IMR-90 (cell line): Measurements from ENCODE around the gene ARHGAP10. TPM values are rescaled to one million over a fixed set of nuclear protein-coding genes. Genes with fewer than 3 reads are reported as not detected.

Experiments
- ATAC-seq: fragments of 200-7000 bp; cut with Tn5 transposase; 2 replicates; pipeline ENCODE4 v1.9.1; 2020; ENCODE audit warnings: low read depth, mild to moderate bottlenecking, moderate library complexity
- BruUV-seq: library from RNA; stranded (reverse); fragments of 400-500 nt; replicated peaks from 2 replicates; lab custom pipeline; 2021; lab: Mats Ljungman, UMichigan
- CTCF ChIA-PET: fragments of 300-600 bp; formaldehyde crosslinking; extraction: SDS; loops from one replicate; lab custom pipeline; 2021; ENCODE audit warnings: antibody characterized with exemption; lab: Yijun Ruan, JAX
- POLR2A ChIA-PET: fragments of 300-600 bp; sonication (Branson Sonifier 250); formaldehyde crosslinking; loops from one replicate; lab custom pipeline; 2022; ENCODE audit warnings: antibody characterized with exemption; ENCODE audit not compliant: unreplicated experiment; lab: Charles Lee
- DNase-seq: peaks from one replicate; pipeline ENCODE4 v3.0.0; 2013
- H2AFZ ChIP-seq: replicated peaks from 2 replicates; pipeline ENCODE3; 2013; ENCODE audit warnings: low read length, mild to moderate bottlenecking; ENCODE audit not compliant: poor library complexity
- H2AK5ac ChIP-seq: 2 replicates; pipeline ENCODE4 v1.6.1; 2013; ENCODE audit warnings: low read depth, low read length, inconsistent platforms
- H2AK9ac ChIP-seq: replicated peaks from 2 replicates; pipeline ENCODE3; 2013; ENCODE audit warnings: mild to moderate bottlenecking, low read depth, low read length, moderate library complexity; ENCODE audit not compliant: poor library complexity
- H2BK120ac ChIP-seq: 2 replicates; pipeline ENCODE4 v1.6.1; 2013; ENCODE audit warnings: low read depth, low read length, inconsistent platforms
- H2BK15ac ChIP-seq: 3 replicates; pipeline ENCODE4 v1.6.1; 2013; ENCODE audit warnings: low read depth, low read length, inconsistent platforms
- H2BK20ac ChIP-seq: 2 replicates; pipeline ENCODE4 v1.6.1; 2013; ENCODE audit warnings: low read depth, mild to moderate bottlenecking, inconsistent platforms, low read length, moderate library complexity
- H2BK5ac ChIP-seq: 2 replicates; pipeline ENCODE4 v1.6.1; 2013; ENCODE audit warnings: mild to moderate bottlenecking, low read depth, low read length, inconsistent platforms; ENCODE audit not compliant: poor library complexity, severe bottlenecking
- H3K14ac ChIP-seq: replicated peaks from 2 replicates; pipeline ENCODE4 v1.6.1; 2013; ENCODE audit warnings: low read depth, low read length, inconsistent platforms
- H3K18ac ChIP-seq: 2 replicates; pipeline ENCODE4 v1.6.1; 2013; ENCODE audit warnings: low read depth, low read length, control low read depth
- H3K23ac ChIP-seq: 2 replicates; pipeline ENCODE4 v1.6.1; 2013; ENCODE audit warnings: low read depth, low read length, inconsistent platforms
- H3K27ac ChIP-seq: 2 replicates; pipeline ENCODE4 v1.5.1; 2013; ENCODE audit warnings: mild to moderate bottlenecking, control low read depth, low read length; ENCODE audit not compliant: insufficient read depth
- H3K27me3 ChIP-seq: 2 replicates; pipeline ENCODE4 v1.6.1; 2013; ENCODE audit warnings: low read length; ENCODE audit not compliant: control insufficient read depth, insufficient read depth
- H3K36me3 ChIP-seq: 2 replicates; pipeline ENCODE4 v1.6.1; 2013; ENCODE audit warnings: low read length, mixed read lengths; ENCODE audit not compliant: control insufficient read depth, insufficient read depth
- H3K4ac ChIP-seq: 2 replicates; pipeline ENCODE4 v1.6.1; 2013; ENCODE audit warnings: low read depth, low read length, inconsistent platforms
- H3K4me1 ChIP-seq: 2 replicates; pipeline ENCODE4 v1.6.1; 2013; ENCODE audit warnings: low read length, mixed read lengths; ENCODE audit not compliant: control insufficient read depth, insufficient read depth
- H3K4me2 ChIP-seq: 2 replicates; pipeline ENCODE4 v1.6.1; 2013; ENCODE audit warnings: low read depth, mild to moderate bottlenecking, control low read depth, low read length, moderate library complexity
- H3K4me3 ChIP-seq: 2 replicates; pipeline ENCODE4 v1.5.1; 2013; ENCODE audit warnings: low read depth, mild to moderate bottlenecking, control low read depth, low read length, moderate library complexity; ENCODE audit not compliant: insufficient read depth
- H3K56ac ChIP-seq: 2 replicates; pipeline ENCODE4 v1.6.1; 2013; ENCODE audit warnings: low read length, inconsistent platforms; ENCODE audit not compliant: insufficient read depth; ENCODE audit errors: extremely low read depth
- H3K79me1 ChIP-seq, 2 experiments: 2 replicates each; pipeline ENCODE4 v1.6.1; 2013; ENCODE audit warnings: low read length in 2 of 2, inconsistent platforms in 1 of 2, low read depth in 1 of 2
- H3K9ac ChIP-seq: 2 replicates; pipeline ENCODE4 v1.6.1; 2013; ENCODE audit warnings: low read depth, low read length, control low read depth
- H3K9me1 ChIP-seq: 2 replicates; pipeline ENCODE4 v1.6.1; 2013; ENCODE audit warnings: low read length, inconsistent platforms; ENCODE audit not compliant: insufficient read depth
- H3K9me3 ChIP-seq: 2 replicates; pipeline ENCODE4 v1.6.1; 2013; ENCODE audit warnings: low read length; ENCODE audit not compliant: control insufficient read depth, insufficient read depth
- H4K20me1 ChIP-seq: 2 replicates; pipeline ENCODE4 v1.6.1; 2013; ENCODE audit warnings: low read length, inconsistent platforms; ENCODE audit not compliant: insufficient read depth
- H4K5ac ChIP-seq: 2 replicates; pipeline ENCODE4 v1.6.1; 2013; ENCODE audit warnings: mild to moderate bottlenecking, low read depth, low read length, control low read depth
- H4K8ac ChIP-seq, 2 experiments: 2 replicates each; pipeline ENCODE4 v1.6.1; 2013; ENCODE audit warnings: low read depth in 2 of 2, low read length in 2 of 2, control low read depth in 1 of 2, inconsistent platforms in 1 of 2
- H4K91ac ChIP-seq: 2 replicates; pipeline ENCODE4 v1.6.1; 2013; ENCODE audit warnings: low read depth, low read length, inconsistent platforms; ENCODE audit not compliant: insufficient read depth
- CEBPB ChIP-seq: IDR thresholded peaks from 2 replicates; pipeline ENCODE4 v1.6.1; 2012; ENCODE audit warnings: low read depth, low read length, improper control_type of control experiment
- ELK1 ChIP-seq: fragments of 150-350 bp; IDR thresholded peaks from 2 replicates; pipeline ENCODE4 v1.6.1; 2016; ENCODE audit warnings: low read depth, mild to moderate bottlenecking, low read length, moderate library complexity, borderline replicate concordance
- FOS ChIP-seq: fragments of 150-350 bp; IDR thresholded peaks from 2 replicates; pipeline ENCODE4 v1.6.1; 2016; ENCODE audit warnings: low read depth, low read length
- MAFK ChIP-seq: IDR thresholded peaks from 2 replicates; pipeline ENCODE4 v1.6.1; 2012; ENCODE audit warnings: low read depth, low read length, improper control_type of control experiment
- POLR2A ChIP-seq: IDR thresholded peaks from 2 replicates; pipeline ENCODE4 v1.6.1; 2012; ENCODE audit warnings: mild to moderate bottlenecking, low read depth, low read length
- RAD21 ChIP-seq: IDR thresholded peaks from 2 replicates; pipeline ENCODE4 v1.6.1; 2012; ENCODE audit warnings: low read length, improper control_type of control experiment
- RCOR1 ChIP-seq: IDR thresholded peaks from 2 replicates; pipeline ENCODE4 v1.6.1; 2012; ENCODE audit warnings: mild to moderate bottlenecking, low read length, improper control_type of control experiment; ENCODE audit not compliant: insufficient replicate concordance
- WGBS, 2 experiments: methylation state at CpG; one replicate each; pipeline versions ENCODE4 v1.1.5 to v1.1.7; 2013; ENCODE audit warnings: missing lambda C conversion rate in 2 of 2; ENCODE audit not compliant: insufficient read length in 1 of 2; ENCODE audit errors: extremely low coverage in 2 of 2; 5-methylcytosine and 5-hydroxymethylcytosine counted together
- dilution Hi-C: fragments of 300-500 bp; cut with HindIII; formaldehyde crosslinking; loops from one replicate; pipeline ENCODE4 v1.14.3; 2018; ENCODE audit warnings: low sequenced_read_pairs; ENCODE audit not compliant: unreplicated experiment
- in situ Hi-C: fragments of 300-500 bp; cut with MboI; formaldehyde crosslinking; loops from 3 replicates; pipeline ENCODE4 v1.14.3; 2019; ENCODE audit warnings: low sequenced_read_pairs, inconsistent platforms, mixed read lengths
- intact Hi-C: fragments of 100-400 bp; cut with micrococcal nuclease; formaldehyde crosslinking; loops from 2 replicates; pipeline ENCODE4 v1.10.0; 2022
- polyA plus RNA-seq, 3 experiments: library from polyadenylated mRNA; depleted of rRNA; stranded (reverse); fragments of >200 nt; gene quantifications; 2 replicates each; pipeline ENCODE4 v1.2.3, GENCODE V29; 2012; ENCODE audit warnings: low replicate concordance in 1 of 3
- total RNA-seq: library from RNA; depleted of rRNA; stranded (reverse); fragments of >200 nt; gene quantifications from 2 replicates; pipeline ENCODE4 v1.2.3, GENCODE V29; 2012

The ARHGAP10 gene
- total and polyA plus RNA-seq, 2 of the 4 experiments (the other 2 are of a cell fraction), result 27.1 to 29.4 TPM

GRCh38 chr4:147809211-147809610, 77.3 kb downstream of the ARHGAP10 start:
- no peak overlapping the region for H2AK5ac ChIP-seq
- BruUV-seq, result no TSS peak
- no peak overlapping the region for H4K8ac ChIP-seq
- DNase-seq (no peak), ATAC-seq (no peak)
- H3K9me1 ChIP-seq, result peaks cover 20% of the 10 kb centered on the region
- no peak overlapping the region for H2BK120ac ChIP-seq
- in situ Hi-C loops, result no loop called here
- H3K14ac ChIP-seq, result no peak overlapping the region
- H3K27me3 ChIP-seq, result no peaks in the 10 kb centered on the region
- ChIA-PET CTCF (interaction anchor here (1.5 kb wide), 1 partner anchor 15 kb away, joined by 4 read pairs; no protein-coding TSS in a partner anchor), POLR2A (no interaction called here)
- H3K36me3 ChIP-seq, result no peaks in the 10 kb centered on the region; the same call in 1 of the 2 replicates
- H3K79me1 ChIP-seq, result peaks cover 55 to 83% of the 10 kb centered on the region in 2 experiments
- H3K4me2 ChIP-seq, result no peak overlapping the region
- H3K56ac ChIP-seq, result no peak overlapping the region
- H2BK15ac ChIP-seq, result no peak overlapping the region
- H3K9me3 ChIP-seq, result no peaks in the 10 kb centered on the region
- no peak overlapping the region for H2AK9ac ChIP-seq
- TF ChIP-seq RCOR1 (no peak), ELK1 (no peak), FOS (no peak), RAD21 (no peak), POLR2A (no peak), MAFK (no peak), CEBPB (no peak)
- H2BK20ac ChIP-seq, result no peak overlapping the region
- H4K91ac ChIP-seq, result no peak overlapping the region
- intact Hi-C loops, result no loop called here
- no peak overlapping the region for H2BK5ac ChIP-seq
- dilution Hi-C loops, result no loop called here
- no peak overlapping the region for H3K9ac ChIP-seq
- H3K18ac ChIP-seq, result no peak overlapping the region
- no peak overlapping the region for H4K5ac ChIP-seq
- peaks cover 9% of the 10 kb centered on the region for H3K4me1 ChIP-seq
- no peak overlapping the region for H3K4ac ChIP-seq
- H3K27ac ChIP-seq, result no peak overlapping the region
- WGBS, 2 experiments, result 60 to 100% methylated on average over 1 of the region's 3 CpGs
- no peak overlapping the region for H2AFZ ChIP-seq
- H3K23ac ChIP-seq, result no peak overlapping the region
- no peak overlapping the region for H3K4me3 ChIP-seq
- peaks cover 58% of the 10 kb centered on the region for H4K20me1 ChIP-seq
